IMR-90 (cell line): ENCODE results near the gene WDFY2. TPM values are rescaled to one million over a fixed set of nuclear protein-coding genes. Genes with fewer than 3 reads are reported as not detected.

Source experiments
- ATAC-seq: fragments of 200-7000 bp; cut with Tn5 transposase; 2 replicates; pipeline ENCODE4 v1.9.1; 2020; ENCODE audit warnings: low read depth, mild to moderate bottlenecking, moderate library complexity
- BruUV-seq: library from RNA; stranded (reverse); fragments of 400-500 nt; replicated peaks from 2 replicates; lab custom pipeline; 2021; lab: Mats Ljungman, UMichigan
- CTCF ChIA-PET: fragments of 300-600 bp; formaldehyde crosslinking; extraction: SDS; loops from one replicate; lab custom pipeline; 2021; ENCODE audit warnings: antibody characterized with exemption; lab: Yijun Ruan, JAX
- POLR2A ChIA-PET: fragments of 300-600 bp; sonication (Branson Sonifier 250); formaldehyde crosslinking; loops from one replicate; lab custom pipeline; 2022; ENCODE audit warnings: antibody characterized with exemption; ENCODE audit not compliant: unreplicated experiment; lab: Charles Lee
- DNase-seq: peaks from one replicate; pipeline ENCODE4 v3.0.0; 2013
- H2AFZ ChIP-seq: replicated peaks from 2 replicates; pipeline ENCODE3; 2013; ENCODE audit warnings: low read length, mild to moderate bottlenecking; ENCODE audit not compliant: poor library complexity
- H2AK5ac ChIP-seq: 2 replicates; pipeline ENCODE4 v1.6.1; 2013; ENCODE audit warnings: low read depth, low read length, inconsistent platforms
- H2AK9ac ChIP-seq: replicated peaks from 2 replicates; pipeline ENCODE3; 2013; ENCODE audit warnings: mild to moderate bottlenecking, low read depth, low read length, moderate library complexity; ENCODE audit not compliant: poor library complexity
- H2BK120ac ChIP-seq: 2 replicates; pipeline ENCODE4 v1.6.1; 2013; ENCODE audit warnings: low read depth, low read length, inconsistent platforms
- H2BK15ac ChIP-seq: 3 replicates; pipeline ENCODE4 v1.6.1; 2013; ENCODE audit warnings: low read depth, low read length, inconsistent platforms
- H2BK20ac ChIP-seq: 2 replicates; pipeline ENCODE4 v1.6.1; 2013; ENCODE audit warnings: low read depth, mild to moderate bottlenecking, inconsistent platforms, low read length, moderate library complexity
- H2BK5ac ChIP-seq: 2 replicates; pipeline ENCODE4 v1.6.1; 2013; ENCODE audit warnings: mild to moderate bottlenecking, low read depth, low read length, inconsistent platforms; ENCODE audit not compliant: poor library complexity, severe bottlenecking
- H3K14ac ChIP-seq: replicated peaks from 2 replicates; pipeline ENCODE4 v1.6.1; 2013; ENCODE audit warnings: low read depth, low read length, inconsistent platforms
- H3K18ac ChIP-seq: 2 replicates; pipeline ENCODE4 v1.6.1; 2013; ENCODE audit warnings: low read depth, low read length, control low read depth
- H3K23ac ChIP-seq: 2 replicates; pipeline ENCODE4 v1.6.1; 2013; ENCODE audit warnings: low read depth, low read length, inconsistent platforms
- H3K27ac ChIP-seq: 2 replicates; pipeline ENCODE4 v1.5.1; 2013; ENCODE audit warnings: mild to moderate bottlenecking, control low read depth, low read length; ENCODE audit not compliant: insufficient read depth
- H3K27me3 ChIP-seq: 2 replicates; pipeline ENCODE4 v1.6.1; 2013; ENCODE audit warnings: low read length; ENCODE audit not compliant: control insufficient read depth, insufficient read depth
- H3K36me3 ChIP-seq: 2 replicates; pipeline ENCODE4 v1.6.1; 2013; ENCODE audit warnings: low read length, mixed read lengths; ENCODE audit not compliant: control insufficient read depth, insufficient read depth
- H3K4ac ChIP-seq: 2 replicates; pipeline ENCODE4 v1.6.1; 2013; ENCODE audit warnings: low read depth, low read length, inconsistent platforms
- H3K4me1 ChIP-seq: 2 replicates; pipeline ENCODE4 v1.6.1; 2013; ENCODE audit warnings: low read length, mixed read lengths; ENCODE audit not compliant: control insufficient read depth, insufficient read depth
- H3K4me2 ChIP-seq: 2 replicates; pipeline ENCODE4 v1.6.1; 2013; ENCODE audit warnings: low read depth, mild to moderate bottlenecking, control low read depth, low read length, moderate library complexity
- H3K4me3 ChIP-seq: 2 replicates; pipeline ENCODE4 v1.5.1; 2013; ENCODE audit warnings: low read depth, mild to moderate bottlenecking, control low read depth, low read length, moderate library complexity; ENCODE audit not compliant: insufficient read depth
- H3K56ac ChIP-seq: 2 replicates; pipeline ENCODE4 v1.6.1; 2013; ENCODE audit warnings: low read length, inconsistent platforms; ENCODE audit not compliant: insufficient read depth; ENCODE audit errors: extremely low read depth
- H3K79me1 ChIP-seq, 2 experiments: 2 replicates each; pipeline ENCODE4 v1.6.1; 2013; ENCODE audit warnings: low read length in 2 of 2, inconsistent platforms in 1 of 2, low read depth in 1 of 2
- H3K9ac ChIP-seq: 2 replicates; pipeline ENCODE4 v1.6.1; 2013; ENCODE audit warnings: low read depth, low read length, control low read depth
- H3K9me1 ChIP-seq: 2 replicates; pipeline ENCODE4 v1.6.1; 2013; ENCODE audit warnings: low read length, inconsistent platforms; ENCODE audit not compliant: insufficient read depth
- H3K9me3 ChIP-seq: 2 replicates; pipeline ENCODE4 v1.6.1; 2013; ENCODE audit warnings: low read length; ENCODE audit not compliant: control insufficient read depth, insufficient read depth
- H4K20me1 ChIP-seq: 2 replicates; pipeline ENCODE4 v1.6.1; 2013; ENCODE audit warnings: low read length, inconsistent platforms; ENCODE audit not compliant: insufficient read depth
- H4K5ac ChIP-seq: 2 replicates; pipeline ENCODE4 v1.6.1; 2013; ENCODE audit warnings: mild to moderate bottlenecking, low read depth, low read length, control low read depth
- H4K8ac ChIP-seq, 2 experiments: 2 replicates each; pipeline ENCODE4 v1.6.1; 2013; ENCODE audit warnings: low read depth in 2 of 2, low read length in 2 of 2, control low read depth in 1 of 2, inconsistent platforms in 1 of 2
- H4K91ac ChIP-seq: 2 replicates; pipeline ENCODE4 v1.6.1; 2013; ENCODE audit warnings: low read depth, low read length, inconsistent platforms; ENCODE audit not compliant: insufficient read depth
- BHLHE40 ChIP-seq: fragments of 150-350 bp; IDR thresholded peaks from 2 replicates; pipeline ENCODE4 v1.6.1; 2016; ENCODE audit warnings: mild to moderate bottlenecking, low read depth, low read length
- CEBPB ChIP-seq: IDR thresholded peaks from 2 replicates; pipeline ENCODE4 v1.6.1; 2012; ENCODE audit warnings: low read depth, low read length, improper control_type of control experiment
- FOS ChIP-seq: fragments of 150-350 bp; IDR thresholded peaks from 2 replicates; pipeline ENCODE4 v1.6.1; 2016; ENCODE audit warnings: low read depth, low read length
- MAFK ChIP-seq: IDR thresholded peaks from 2 replicates; pipeline ENCODE4 v1.6.1; 2012; ENCODE audit warnings: low read depth, low read length, improper control_type of control experiment
- MAZ ChIP-seq: IDR thresholded peaks from 2 replicates; pipeline ENCODE4 v1.6.1; 2012; ENCODE audit warnings: low read depth, mild to moderate bottlenecking, low read length, improper control_type of control experiment, moderate library complexity, borderline replicate concordance
- MXI1 ChIP-seq: IDR thresholded peaks from 2 replicates; pipeline ENCODE4 v1.6.1; 2012; ENCODE audit warnings: low read depth, mild to moderate bottlenecking, low read length, moderate library complexity, borderline replicate concordance
- NFE2L2 ChIP-seq: fragments of 150-350 bp; IDR thresholded peaks from 2 replicates; pipeline ENCODE4 v1.6.1; 2016; ENCODE audit warnings: low read depth, mild to moderate bottlenecking, low read length
- POLR2A ChIP-seq: IDR thresholded peaks from 2 replicates; pipeline ENCODE4 v1.6.1; 2012; ENCODE audit warnings: mild to moderate bottlenecking, low read depth, low read length
- RAD21 ChIP-seq: IDR thresholded peaks from 2 replicates; pipeline ENCODE4 v1.6.1; 2012; ENCODE audit warnings: low read length, improper control_type of control experiment
- RCOR1 ChIP-seq: IDR thresholded peaks from 2 replicates; pipeline ENCODE4 v1.6.1; 2012; ENCODE audit warnings: mild to moderate bottlenecking, low read length, improper control_type of control experiment; ENCODE audit not compliant: insufficient replicate concordance
- SMC3 ChIP-seq: fragments of 150-350 bp; IDR thresholded peaks from 2 replicates; pipeline ENCODE4 v1.6.1; 2016; ENCODE audit warnings: low read depth, mild to moderate bottlenecking, antibody characterized with exemption, low read length, moderate library complexity
- WGBS, 2 experiments: methylation state at CpG; one replicate each; pipeline versions ENCODE4 v1.1.5 to v1.1.7; 2013; ENCODE audit warnings: missing lambda C conversion rate in 2 of 2; ENCODE audit not compliant: insufficient read length in 1 of 2; ENCODE audit errors: extremely low coverage in 2 of 2; 5-methylcytosine and 5-hydroxymethylcytosine counted together
- dilution Hi-C: fragments of 300-500 bp; cut with HindIII; formaldehyde crosslinking; loops from one replicate; pipeline ENCODE4 v1.14.3; 2018; ENCODE audit warnings: low sequenced_read_pairs; ENCODE audit not compliant: unreplicated experiment
- in situ Hi-C: fragments of 300-500 bp; cut with MboI; formaldehyde crosslinking; loops from 3 replicates; pipeline ENCODE4 v1.14.3; 2019; ENCODE audit warnings: low sequenced_read_pairs, inconsistent platforms, mixed read lengths
- intact Hi-C: fragments of 100-400 bp; cut with micrococcal nuclease; formaldehyde crosslinking; loops from 2 replicates; pipeline ENCODE4 v1.10.0; 2022
- polyA plus RNA-seq, 3 experiments: library from polyadenylated mRNA; depleted of rRNA; stranded (reverse); fragments of >200 nt; gene quantifications; 2 replicates each; pipeline ENCODE4 v1.2.3, GENCODE V29; 2012; ENCODE audit warnings: low replicate concordance in 1 of 3
- total RNA-seq: library from RNA; depleted of rRNA; stranded (reverse); fragments of >200 nt; gene quantifications from 2 replicates; pipeline ENCODE4 v1.2.3, GENCODE V29; 2012
- TF ChIP-seq, protein P1 (sequence below): conservative IDR thresholded peaks from 2 replicates; pipeline ENCODE4 v1.5.1; 2012; ENCODE audit warnings: mild to moderate bottlenecking, low read depth, low read length, improper control_type of control experiment
- TF ChIP-seq, protein P2 (sequence below): fragments of 150-350 bp; IDR thresholded peaks from 2 replicates; pipeline ENCODE4 v1.6.1; 2016; ENCODE audit warnings: low read depth, mild to moderate bottlenecking, low read length, moderate library complexity, borderline replicate concordance

WDFY2 gene
- total and polyA plus RNA-seq, 2 of the 4 experiments (the other 2 are of a cell fraction) = 4.3 to 5.4 TPM

DNA sequence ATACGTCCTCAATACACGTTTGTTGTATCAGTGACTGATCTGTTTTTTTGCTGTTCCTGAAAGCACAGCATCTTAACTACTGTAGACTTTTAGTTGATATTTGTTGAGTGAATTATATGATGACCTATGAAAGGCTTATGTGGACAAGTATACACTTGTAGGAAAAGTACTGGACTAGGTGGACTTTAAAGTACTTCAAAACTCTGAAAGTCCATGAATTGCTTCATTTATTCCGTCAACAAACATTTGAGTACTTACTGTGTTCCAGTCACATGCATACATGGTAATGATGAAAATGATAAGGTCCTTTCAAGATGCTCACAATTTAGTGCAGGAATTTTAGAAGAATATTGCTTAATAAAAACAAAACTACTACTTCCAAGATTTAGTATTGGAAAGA is 3.1 kb downstream of the WDFY2 start:
- Histone ChIP-seq H4K91ac (no peak overlapping the region), H2BK15ac (no peak overlapping the region), H3K27me3 (no peaks in the 10 kb centered on the region), H2AK9ac (no peak overlapping the region), H3K18ac (no peak overlapping the region), H3K56ac (no peak overlapping the region), H3K14ac (no peak overlapping the region), H3K4me3 (no peak overlapping the region), H3K79me1 (peaks cover 10 to 47% of the 10 kb centered on the region in 2 experiments), H4K20me1 (0 out of 2 replicates have a peak, but pooled peaks cover 4% of the 10 kb centered on the region), H3K23ac (no peak overlapping the region), H3K4me1 (peaks cover 11% of the 10 kb centered on the region), H3K9me3 (no peaks in the 10 kb centered on the region), H3K27ac (no peak overlapping the region), H2AK5ac (no peak overlapping the region), H3K9ac (no peak overlapping the region), H2AFZ (no peak overlapping the region), H2BK20ac (no peak overlapping the region), H3K36me3 (no peaks in the 10 kb centered on the region), H4K5ac (no peak overlapping the region), H2BK5ac (no peak overlapping the region), H2BK120ac (no peak overlapping the region), H3K4ac (no peak overlapping the region), H4K8ac (no peak overlapping the region), H3K9me1 (peaks cover 3% of the 10 kb centered on the region), H3K4me2 (no peak overlapping the region)
- in situ Hi-C loops = loop anchor here (10.0 kb wide), 1 partner anchor 143 kb away; no protein-coding TSS in a partner anchor
- dilution Hi-C loops = no loop called here
- CTCF ChIA-PET = interaction anchor here (1.2 kb wide), 1 partner anchor 162 kb away, joined by 3 read pairs; no protein-coding TSS in a partner anchor
- ATAC-seq (no peak), DNase-seq (no peak)
- intact Hi-C loops = loop anchor here (5.0 to 10.0 kb wide), 2 partner anchors 195 to 537 kb away; partner anchors contain the start of gene NEK5
- no TSS peak for BruUV-seq
- POLR2A ChIA-PET = interaction anchor here (2.5 kb wide), 1 partner anchor 134 kb away, joined by 17 read pairs; the partner anchor contains the start of gene INTS6
- TF ChIP-seq POLR2A (no peak), RCOR1 (no peak), FOS (no peak), MXI1 (no peak), CEBPB (no peak), RAD21 (no peak), SMC3 (no peak), BHLHE40 (no peak), NFE2L2 (no peak), MAFK (no peak), MAZ (no peak)
- TF ChIP-seq, protein P1, sequence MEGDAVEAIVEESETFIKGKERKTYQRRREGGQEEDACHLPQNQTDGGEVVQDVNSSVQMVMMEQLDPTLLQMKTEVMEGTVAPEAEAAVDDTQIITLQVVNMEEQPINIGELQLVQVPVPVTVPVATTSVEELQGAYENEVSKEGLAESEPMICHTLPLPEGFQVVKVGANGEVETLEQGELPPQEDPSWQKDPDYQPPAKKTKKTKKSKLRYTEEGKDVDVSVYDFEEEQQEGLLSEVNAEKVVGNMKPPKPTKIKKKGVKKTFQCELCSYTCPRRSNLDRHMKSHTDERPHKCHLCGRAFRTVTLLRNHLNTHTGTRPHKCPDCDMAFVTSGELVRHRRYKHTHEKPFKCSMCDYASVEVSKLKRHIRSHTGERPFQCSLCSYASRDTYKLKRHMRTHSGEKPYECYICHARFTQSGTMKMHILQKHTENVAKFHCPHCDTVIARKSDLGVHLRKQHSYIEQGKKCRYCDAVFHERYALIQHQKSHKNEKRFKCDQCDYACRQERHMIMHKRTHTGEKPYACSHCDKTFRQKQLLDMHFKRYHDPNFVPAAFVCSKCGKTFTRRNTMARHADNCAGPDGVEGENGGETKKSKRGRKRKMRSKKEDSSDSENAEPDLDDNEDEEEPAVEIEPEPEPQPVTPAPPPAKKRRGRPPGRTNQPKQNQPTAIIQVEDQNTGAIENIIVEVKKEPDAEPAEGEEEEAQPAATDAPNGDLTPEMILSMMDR = no peak
- TF ChIP-seq, protein P2, sequence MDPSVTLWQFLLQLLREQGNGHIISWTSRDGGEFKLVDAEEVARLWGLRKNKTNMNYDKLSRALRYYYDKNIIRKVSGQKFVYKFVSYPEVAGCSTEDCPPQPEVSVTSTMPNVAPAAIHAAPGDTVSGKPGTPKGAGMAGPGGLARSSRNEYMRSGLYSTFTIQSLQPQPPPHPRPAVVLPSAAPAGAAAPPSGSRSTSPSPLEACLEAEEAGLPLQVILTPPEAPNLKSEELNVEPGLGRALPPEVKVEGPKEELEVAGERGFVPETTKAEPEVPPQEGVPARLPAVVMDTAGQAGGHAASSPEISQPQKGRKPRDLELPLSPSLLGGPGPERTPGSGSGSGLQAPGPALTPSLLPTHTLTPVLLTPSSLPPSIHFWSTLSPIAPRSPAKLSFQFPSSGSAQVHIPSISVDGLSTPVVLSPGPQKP = no peak
- no CpG with 5 or more reads among the region's 3 CpGs for WGBS, 2 experiments
